Upper lobe of right lung (tissue), 1 donor: Measurements from ENCODE around the gene SLC15A5. TPM values are rescaled to one million over a fixed set of nuclear protein-coding genes. Genes with fewer than 3 reads are reported as not detected.
A peak's percentile ranks its signal among the peaks of the same experiment; 100 is the strongest.

ENCODE experiments used
- ATAC-seq: fragments of 200-7000 bp; cut with Tn5 transposase; one replicate; pipeline ENCODE4 v1.9.1; 2020; ENCODE audit warnings: mild to moderate bottlenecking, moderate library complexity
- DNase-seq: peaks from one replicate; pipeline ENCODE4 v3.0.0-alpha.2; 2020
- H3K27ac ChIP-seq: fragments of 200-600 bp; one replicate; pipeline ENCODE4 v1.8.0; 2022
- H3K27me3 ChIP-seq: fragments of 200-600 bp; one replicate; pipeline ENCODE4 v1.8.0; 2022; ENCODE audit warnings: mild to moderate bottlenecking
- H3K36me3 ChIP-seq: fragments of 200-600 bp; one replicate; pipeline ENCODE4 v1.8.0; 2022
- H3K4me1 ChIP-seq: fragments of 200-600 bp; one replicate; pipeline ENCODE4 v1.8.0; 2022
- H3K4me3 ChIP-seq: fragments of 200-600 bp; one replicate; pipeline ENCODE4 v1.8.0; 2022; ENCODE audit warnings: mild to moderate bottlenecking
- H3K9me3 ChIP-seq: fragments of 200-600 bp; one replicate; pipeline ENCODE4 v1.8.0; 2022
- CTCF ChIP-seq: fragments of 200-600 bp; IDR thresholded peaks from one replicate; pipeline ENCODE4 v1.8.0; 2022; ENCODE audit warnings: antibody characterized with exemption
- intact Hi-C: fragments of 100-400 bp; cut with DNase I; formaldehyde crosslinking; loops from one replicate; pipeline ENCODE4 v1.11.0; 2022
- total RNA-seq: library from RNA; stranded (reverse); fragmentation: NEBNext Ultra II Directional; extraction: Animal tissue kit (Norgen Biotek cat#: 25700); gene quantifications from one replicate; pipeline ENCODE4 v1.2.1, GENCODE V29; 2021
- donor health status: DM: no; HTN: yes; CAD: no; lungs with severe emphysema.

The SLC15A5 gene
- total RNA-seq, 1 donor from 2014 or later: not detected

- Histone ChIP-seq H3K27me3 (no peaks in the 10 kb centered on the region), H3K36me3 (no peaks in the 10 kb centered on the region), H3K4me3 (no peak overlapping the region), H3K9me3 (no peaks in the 10 kb centered on the region), H3K4me1 (no peaks in the 10 kb centered on the region), H3K27ac (no peak overlapping the region)
- no peak for TF ChIP-seq CTCF
- DNase-seq: no peak
- intact Hi-C loops: no loop called here
- no peak for ATAC-seq
These were observed 110.7 kb downstream of the SLC15A5 start for GRCh38 chr12:16166563-16167470.

GRCh38 chr12:16165506-16165905, 112.0 kb downstream of the SLC15A5 start:
- intact Hi-C loops: no loop called here
- ATAC-seq: peak; percentile 83
- Histone ChIP-seq H3K27me3 (no peaks in the 10 kb centered on the region), H3K4me3 (no peak overlapping the region), H3K27ac (no peak overlapping the region), H3K4me1 (no peaks in the 10 kb centered on the region), H3K9me3 (no peaks in the 10 kb centered on the region), H3K36me3 (no peaks in the 10 kb centered on the region)
- no peak for DNase-seq
- TF ChIP-seq CTCF: peak; percentile 49

- ATAC-seq: peak; percentile 52
These were observed 113.6 kb downstream of the SLC15A5 start for GRCh38 chr12:16163901-16164300.

GRCh38 chr12:16163146-16163545, 114.3 kb downstream of the SLC15A5 start:
- no peak for ATAC-seq
- DNase-seq: no peak
- Histone ChIP-seq H3K27ac (no peak overlapping the region), H3K4me1 (no peaks in the 10 kb centered on the region), H3K36me3 (no peaks in the 10 kb centered on the region), H3K4me3 (no peak overlapping the region), H3K27me3 (no peaks in the 10 kb centered on the region), H3K9me3 (no peaks in the 10 kb centered on the region)
- intact Hi-C loops: no loop called here
- no peak for TF ChIP-seq CTCF

More at GRCh38 chr12:16163901-16164300, 113.6 kb downstream of the SLC15A5 start:
- H3K4me3 ChIP-seq: no peak overlapping the region
- H3K27ac ChIP-seq: no peak overlapping the region
- no peaks in the 10 kb centered on the region for H3K9me3 ChIP-seq
- H3K4me1 ChIP-seq: no peaks in the 10 kb centered on the region
- no peak for DNase-seq
- H3K27me3 ChIP-seq: no peaks in the 10 kb centered on the region
- TF ChIP-seq CTCF: no peak
- intact Hi-C loops: no loop called here
- no peaks in the 10 kb centered on the region for H3K36me3 ChIP-seq

DNA sequence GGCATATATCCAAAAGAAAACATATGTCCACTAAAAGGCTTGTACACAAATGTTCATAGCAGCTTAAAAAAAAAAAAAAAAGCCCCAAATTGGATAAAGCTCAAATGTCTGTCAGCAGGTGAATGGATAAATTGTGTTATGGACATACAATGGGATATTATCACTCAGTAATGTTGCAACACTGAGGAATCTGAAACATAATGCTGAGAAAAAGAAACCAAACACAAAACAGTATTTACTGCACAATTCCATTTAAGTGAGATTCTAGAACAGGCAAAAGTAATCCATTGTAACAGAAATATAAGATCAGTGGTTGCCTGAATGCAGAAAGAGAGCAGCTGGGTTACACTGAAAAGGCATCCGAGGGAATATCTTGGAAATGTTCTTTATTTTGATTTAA, 117.9 kb downstream of the SLC15A5 start:
- Histone ChIP-seq H3K36me3 (no peaks in the 10 kb centered on the region), H3K4me3 (no peak overlapping the region), H3K27ac (no peak overlapping the region), H3K27me3 (no peaks in the 10 kb centered on the region), H3K9me3 (no peaks in the 10 kb centered on the region), H3K4me1 (no peaks in the 10 kb centered on the region)
- DNase-seq: no peak
- intact Hi-C loops: no loop called here
- ATAC-seq: no peak
- TF ChIP-seq CTCF: no peak
